Hematopoietic multipotent progenitor cell (in vitro differentiated cells): ENCODE data around the gene LRRC59. TPM values are rescaled to one million over a fixed set of nuclear protein-coding genes. Genes with fewer than 3 reads are reported as not detected.
A peak's percentile ranks its signal among the peaks of the same experiment; 100 is the strongest.

ENCODE experiments used
- DNase-seq, 3 donors: peaks; one replicate each; pipeline ENCODE4 v3.0.0-alpha.2; 2011 to 2015; ENCODE audit warnings: low read depth in 2 of 3, low spot score in 2 of 3
- total RNA-seq: library from RNA; depleted of rRNA; stranded (reverse); fragments of >200 nt; gene quantifications from one replicate; pipeline ENCODE4 v1.2.3, GENCODE V29; 2012

Gene LRRC59
- total RNA-seq, 1 donor = 59.8 TPM

GRCh38 chr17:50363217-50364060, 33.9 kb downstream of the LRRC59 start:
- DNase-seq = no peak

- DNase-seq = no peak
These were observed 34.7 kb downstream of the LRRC59 start for GRCh38 chr17:50362661-50363060.

- peak in 2 of 3 donors; percentile 62 to 80 for DNase-seq
These were observed 35.5 kb downstream of the LRRC59 start for GRCh38 chr17:50361561-50362480.

GRCh38 chr17:50360486-50361115, 36.7 kb downstream of the LRRC59 start:
- no peak for DNase-seq

- no peak for DNase-seq
These were observed 37.3 kb downstream of the LRRC59 start for GRCh38 chr17:50359998-50360461.

- no peak for DNase-seq
These were observed 38.2 kb downstream of the LRRC59 start for GRCh38 chr17:50359005-50359699.

GRCh38 chr17:50358177-50358576, 39.1 kb downstream of the LRRC59 start:
- no peak for DNase-seq

- no peak for DNase-seq
These were observed 40.3 kb downstream of the LRRC59 start for GRCh38 chr17:50356892-50357510.

GRCh38 chr17:50356418-50356817, 40.9 kb downstream of the LRRC59 start:
- no peak for DNase-seq

- DNase-seq = no peak
These were observed 41.5 kb downstream of the LRRC59 start for GRCh38 chr17:50355701-50356341.

- DNase-seq = no peak
These were observed 42.0 kb downstream of the LRRC59 start for GRCh38 chr17:50355336-50355700.

- no peak for DNase-seq
These were observed 42.5 kb downstream of the LRRC59 start for GRCh38 chr17:50354776-50355175.

- DNase-seq = no peak
These were observed 43.1 kb downstream of the LRRC59 start for GRCh38 chr17:50354198-50354597.

- no peak for DNase-seq
These were observed 43.6 kb downstream of the LRRC59 start for GRCh38 chr17:50353600-50354195.

- no peak for DNase-seq
These were observed 44.4 kb downstream of the LRRC59 start for GRCh38 chr17:50352693-50353599.

GRCh38 chr17:50352072-50352692, 45.1 kb downstream of the LRRC59 start:
- DNase-seq = no peak

- no peak for DNase-seq
These were observed 46.6 kb downstream of the LRRC59 start for GRCh38 chr17:50350733-50351132.

- DNase-seq = no peak
These were observed 48.1 kb downstream of the LRRC59 start for GRCh38 chr17:50349243-50349600.
